Measurements from ENCODE around the gene EGFL7.

The EGFL7 gene

GRCh38 chr9:136645352-136645902 is 17.3 kb upstream of the EGFL7 start:
- Histone ChIP-seq H4K8ac (ENCODE audit: low read depth, low read length) (peak overlapping the region; percentile 17), H2BK12ac (ENCODE audit: low read length) (peak overlapping the region; percentile 97), H4K91ac (ENCODE audit: low read depth, low read length, poor library complexity) (peak overlapping the region; percentile 56), H3K14ac (ENCODE audit: low read length) (peak overlapping the region; percentile 56), H3K27me3 (ENCODE audit: control insufficient read depth in 3 of 3, insufficient read depth in 3 of 3, low read depth in 1 of 3, low read length in 3 of 3) (no peaks in the 10 kb centered on the region), H3K4ac (ENCODE audit: low read length) (peak overlapping the region; percentile 95), H2AFZ (ENCODE audit: low read length) (peak overlapping the region; percentile 99), H3K9ac (ENCODE audit: low read depth, low read length, poor library complexity) (no peak overlapping the region), H3K18ac (ENCODE audit: low read length) (peak overlapping the region; percentile 90), H3K9me3 (replicated peaks in 1 of 2; ENCODE audit: control insufficient read depth in 2 of 2, insufficient read depth in 1 of 2, low read depth in 1 of 2, low read length in 2 of 2) (peaks cover 0 to 2% of the 10 kb centered on the region in 2 donors), H3K79me1 (ENCODE audit: low read depth, low read length) (peaks cover 2% of the 10 kb centered on the region), H2BK5ac (ENCODE audit: low read length) (peak overlapping the region; percentile 83), H3K4me2 (ENCODE audit: insufficient read depth, low read length, poor library complexity, severe bottlenecking) (no peak overlapping the region), H3K36me3 (replicated peaks in 1 of 2; ENCODE audit: control insufficient read depth in 2 of 2, insufficient read depth in 2 of 2, low read length in 2 of 2) (no peaks in the 10 kb centered on the region), H3K4me3 (ENCODE audit: low read length in 2 of 2) (no peak overlapping the region), H2BK15ac (ENCODE audit: low read length) (peak overlapping the region; percentile 100), H2AK5ac (ENCODE audit: low read depth, low read length) (peak overlapping the region; percentile 100), H3K27ac (replicated peaks; ENCODE audit: low read length) (no peak overlapping the region), H3K4me1 (ENCODE audit: control insufficient read depth in 2 of 2, insufficient read depth in 1 of 2, low read depth in 1 of 2, low read length in 2 of 2) (peaks cover 17 to 32% of the 10 kb centered on the region in 2 donors), H3K23ac (ENCODE audit: low read depth, low read length, poor library complexity) (peak overlapping the region; percentile 83), H2BK120ac (ENCODE audit: low read depth, low read length) (peak overlapping the region; percentile 76)
- WGBS, 2 donors (ENCODE audit: extremely low coverage in 2 of 2, insufficient read length in 2 of 2, insufficient replicate concordance in 1 of 2) = no CpG with 5 or more reads among the region's 18 CpGs
- no peak for DNase-seq (ENCODE audit: low spot score)

GRCh38 chr9:136645903-136646754 is 16.6 kb upstream of the EGFL7 start:
- Histone ChIP-seq H2BK15ac (ENCODE audit: low read length) (peak overlapping the region; percentile 100), H3K23ac (ENCODE audit: low read depth, low read length, poor library complexity) (peak overlapping the region; percentile 83), H3K27me3 (ENCODE audit: control insufficient read depth in 3 of 3, insufficient read depth in 3 of 3, low read depth in 1 of 3, low read length in 3 of 3) (no peaks in the 10 kb centered on the region), H3K79me1 (ENCODE audit: low read depth, low read length) (peaks cover 2% of the 10 kb centered on the region), H2BK5ac (ENCODE audit: low read length) (peak overlapping the region; percentile 83), H2AK5ac (ENCODE audit: low read depth, low read length) (peak overlapping the region; percentile 100), H4K91ac (ENCODE audit: low read depth, low read length, poor library complexity) (peak overlapping the region; percentile 56), H3K9ac (ENCODE audit: low read depth, low read length, poor library complexity) (peak overlapping the region; percentile 63), H3K4me2 (ENCODE audit: insufficient read depth, low read length, poor library complexity, severe bottlenecking) (no peak overlapping the region), H3K4me3 (ENCODE audit: low read length in 2 of 2) (no peak overlapping the region), H3K27ac (replicated peaks; ENCODE audit: low read length) (peak overlapping the region; percentile 25), H2BK120ac (ENCODE audit: low read depth, low read length) (peak overlapping the region; percentile 76), H3K14ac (ENCODE audit: low read length) (peak overlapping the region; percentile 97), H2BK12ac (ENCODE audit: low read length) (peak overlapping the region; percentile 84), H3K9me3 (replicated peaks in 1 of 2; ENCODE audit: control insufficient read depth in 2 of 2, insufficient read depth in 1 of 2, low read depth in 1 of 2, low read length in 2 of 2) (peaks cover 0 to 2% of the 10 kb centered on the region in 2 donors), H3K18ac (ENCODE audit: low read length) (peak overlapping the region; percentile 90), H3K4ac (ENCODE audit: low read length) (peak overlapping the region; percentile 98), H4K8ac (ENCODE audit: low read depth, low read length) (no peak overlapping the region), H3K36me3 (replicated peaks in 1 of 2; ENCODE audit: control insufficient read depth in 2 of 2, insufficient read depth in 2 of 2, low read length in 2 of 2) (no peaks in the 10 kb centered on the region), H2AFZ (ENCODE audit: low read length) (peak overlapping the region; percentile 99), H3K4me1 (ENCODE audit: control insufficient read depth in 2 of 2, insufficient read depth in 1 of 2, low read depth in 1 of 2, low read length in 2 of 2) (peaks cover 17 to 32% of the 10 kb centered on the region in 2 donors)
- DNase-seq (ENCODE audit: low spot score) = no peak
- WGBS, 2 donors (ENCODE audit: extremely low coverage in 2 of 2, insufficient read length in 2 of 2, insufficient replicate concordance in 1 of 2) = no CpG with 5 or more reads among the region's 40 CpGs

GRCh38 chr9:136646827-136647711 is 15.6 kb upstream of the EGFL7 start:
- H2BK12ac ChIP-seq (ENCODE audit: low read length) = peak overlapping the region; percentile 75
- H3K18ac ChIP-seq (ENCODE audit: low read length) = peak overlapping the region; percentile 90
- H3K36me3 ChIP-seq (replicated peaks in 1 of 2; ENCODE audit: control insufficient read depth in 2 of 2, insufficient read depth in 2 of 2, low read length in 2 of 2) = no peaks in the 10 kb centered on the region
- H2BK120ac ChIP-seq (ENCODE audit: low read depth, low read length) = peak overlapping the region; percentile 73
- H3K27ac ChIP-seq (replicated peaks; ENCODE audit: low read length) = no peak overlapping the region
- H3K9ac ChIP-seq (ENCODE audit: low read depth, low read length, poor library complexity) = peak overlapping the region; percentile 1
- peaks cover 17 to 32% of the 10 kb centered on the region in 2 donors for H3K4me1 ChIP-seq (ENCODE audit: control insufficient read depth in 2 of 2, insufficient read depth in 1 of 2, low read depth in 1 of 2, low read length in 2 of 2)
- peaks cover 0 to 2% of the 10 kb centered on the region in 2 donors for H3K9me3 ChIP-seq (replicated peaks in 1 of 2; ENCODE audit: control insufficient read depth in 2 of 2, insufficient read depth in 1 of 2, low read depth in 1 of 2, low read length in 2 of 2)
- H4K91ac ChIP-seq (ENCODE audit: low read depth, low read length, poor library complexity) = peak overlapping the region; percentile 64
- H4K8ac ChIP-seq (ENCODE audit: low read depth, low read length) = peak overlapping the region; percentile 17
- no peak for DNase-seq (ENCODE audit: low spot score)
- peaks cover 2% of the 10 kb centered on the region for H3K79me1 ChIP-seq (ENCODE audit: low read depth, low read length)
- no peaks in the 10 kb centered on the region for H3K27me3 ChIP-seq (ENCODE audit: control insufficient read depth in 3 of 3, insufficient read depth in 3 of 3, low read depth in 1 of 3, low read length in 3 of 3)
- H2AK5ac ChIP-seq (ENCODE audit: low read depth, low read length) = peak overlapping the region; percentile 87
- peak overlapping the region; percentile 83 for H2BK5ac ChIP-seq (ENCODE audit: low read length)
- peak overlapping the region; percentile 83 for H3K23ac ChIP-seq (ENCODE audit: low read depth, low read length, poor library complexity)
- H3K4me3 ChIP-seq (ENCODE audit: low read length in 2 of 2) = no peak overlapping the region
- H3K14ac ChIP-seq (ENCODE audit: low read length) = peak overlapping the region; percentile 84
- H2AFZ ChIP-seq (ENCODE audit: low read length) = peak overlapping the region; percentile 99
- H2BK15ac ChIP-seq (ENCODE audit: low read length) = peak overlapping the region; percentile 100
- peak overlapping the region; percentile 98 for H3K4ac ChIP-seq (ENCODE audit: low read length)
- H3K4me2 ChIP-seq (ENCODE audit: insufficient read depth, low read length, poor library complexity, severe bottlenecking) = no peak overlapping the region
- no CpG with 5 or more reads among the region's 29 CpGs for WGBS, 2 donors (ENCODE audit: extremely low coverage in 2 of 2, insufficient read length in 2 of 2, insufficient replicate concordance in 1 of 2)

Data from neuronal stem cell (in vitro differentiated cells).